HG03442 (cell line): ENCODE data around the gene DMRT1.

Experiments
- ATAC-seq: cut with Tn5 transposase; IDR thresholded peaks from one replicate; pipeline ENCODE4 v1.9.1; 2021; ENCODE audit warnings: mild to moderate bottlenecking, moderate library complexity; ENCODE audit not compliant: unreplicated experiment

Gene DMRT1

GRCh38 chr9:917730-918129 lies 76.2 kb downstream of the DMRT1 start:
- no peak for ATAC-seq

DNA sequence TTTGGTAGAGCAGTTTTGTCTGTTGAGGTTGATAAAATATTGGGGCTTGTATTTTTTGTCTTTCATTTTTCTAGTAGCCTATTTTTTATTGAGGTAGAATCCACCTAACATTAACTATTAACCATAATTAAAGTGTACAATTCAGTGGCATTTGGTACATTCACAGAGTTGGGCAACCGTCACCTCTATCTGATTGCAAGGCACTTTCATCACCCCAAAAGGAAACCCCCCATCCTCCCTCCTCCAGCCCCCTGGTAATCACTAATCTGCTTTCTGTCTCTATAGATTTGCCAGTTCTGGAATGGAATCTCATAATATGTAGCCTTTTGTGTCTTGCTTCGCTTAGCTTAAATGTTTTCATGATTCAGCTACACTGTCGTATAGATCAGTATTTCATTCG lies 79.4 kb downstream of the DMRT1 start:
- ATAC-seq, result no peak

DNA sequence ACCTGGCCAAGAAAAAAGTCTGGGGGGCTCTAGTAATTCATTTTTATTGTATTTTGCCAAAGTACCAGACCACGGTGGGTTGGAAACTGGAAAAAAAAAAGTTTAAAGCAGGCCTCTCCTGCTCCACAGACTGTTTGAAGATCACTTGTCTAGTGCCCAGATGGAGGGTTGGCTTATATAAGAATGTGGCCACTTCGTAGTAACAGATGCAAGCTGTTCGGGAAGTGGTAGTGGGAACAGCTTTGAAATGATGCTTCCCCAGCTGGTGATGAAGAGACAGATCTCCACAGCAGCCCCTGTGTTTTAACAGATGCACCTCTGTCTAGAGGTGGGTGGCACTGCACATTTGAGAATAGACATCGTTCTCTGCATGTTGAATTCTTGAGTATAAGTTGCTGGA lies 80.7 kb downstream of the DMRT1 start:
- ATAC-seq, result no peak

GRCh38 chr9:922731-923130 lies 81.2 kb downstream of the DMRT1 start:
- no peak for ATAC-seq

DNA sequence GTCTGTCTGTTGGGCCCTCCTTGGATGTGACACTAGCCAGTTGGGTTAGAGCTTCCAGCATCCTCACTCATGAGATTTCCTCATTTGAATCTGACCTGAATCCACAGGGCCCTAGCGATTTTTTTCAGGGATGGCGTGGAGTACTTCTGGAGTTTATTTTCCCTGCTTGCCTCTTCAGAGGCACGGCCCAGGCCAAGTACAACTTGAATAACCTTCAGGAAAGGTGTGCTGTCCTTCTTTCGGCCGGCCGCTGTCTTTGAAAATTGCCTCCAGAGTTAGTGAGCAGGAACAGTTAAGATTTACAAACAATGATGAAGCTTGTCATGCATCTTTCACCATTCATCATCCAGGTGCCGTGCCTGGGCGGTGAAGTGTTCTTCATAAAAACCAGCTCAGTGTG lies 85.5 kb downstream of the DMRT1 start:
- no peak for ATAC-seq

GRCh38 chr9:928363-929042 lies 87.0 kb downstream of the DMRT1 start:
- ATAC-seq, result peak; percentile 59

GRCh38 chr9:929719-930118 lies 88.2 kb downstream of the DMRT1 start:
- ATAC-seq, result no peak

GRCh38 chr9:933356-933755 lies 91.9 kb downstream of the DMRT1 start:
- ATAC-seq, result no peak

DNA sequence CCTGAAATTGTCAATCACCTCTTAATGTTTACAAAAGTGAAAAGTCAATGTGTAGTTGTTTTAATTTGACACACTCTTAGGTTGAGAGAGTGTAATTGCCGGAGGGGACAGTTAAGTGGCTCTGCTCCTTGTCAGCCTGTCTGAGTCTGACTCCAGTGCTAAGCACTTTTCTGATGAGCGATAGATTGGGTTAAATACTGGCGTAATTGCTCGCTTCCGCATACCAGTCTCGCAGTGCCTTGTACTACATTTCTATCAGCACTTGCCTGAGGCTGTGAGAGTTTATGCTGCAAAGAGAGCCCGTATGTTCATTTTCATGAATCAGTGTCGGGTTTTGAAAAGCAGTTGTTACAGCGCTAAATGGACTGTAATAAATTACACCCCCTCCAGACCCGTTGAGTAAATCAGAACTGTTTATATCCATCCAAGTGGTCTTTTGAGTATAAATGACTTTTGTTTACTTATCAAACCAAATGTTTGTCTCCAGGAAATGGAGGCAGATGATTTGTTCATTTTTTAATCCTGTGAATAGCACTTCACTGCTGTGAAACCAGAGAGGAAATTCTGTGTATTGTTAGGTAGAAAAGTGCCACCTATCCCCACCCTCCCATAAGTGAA lies 94.0 kb downstream of the DMRT1 start:
- no peak for ATAC-seq

DNA sequence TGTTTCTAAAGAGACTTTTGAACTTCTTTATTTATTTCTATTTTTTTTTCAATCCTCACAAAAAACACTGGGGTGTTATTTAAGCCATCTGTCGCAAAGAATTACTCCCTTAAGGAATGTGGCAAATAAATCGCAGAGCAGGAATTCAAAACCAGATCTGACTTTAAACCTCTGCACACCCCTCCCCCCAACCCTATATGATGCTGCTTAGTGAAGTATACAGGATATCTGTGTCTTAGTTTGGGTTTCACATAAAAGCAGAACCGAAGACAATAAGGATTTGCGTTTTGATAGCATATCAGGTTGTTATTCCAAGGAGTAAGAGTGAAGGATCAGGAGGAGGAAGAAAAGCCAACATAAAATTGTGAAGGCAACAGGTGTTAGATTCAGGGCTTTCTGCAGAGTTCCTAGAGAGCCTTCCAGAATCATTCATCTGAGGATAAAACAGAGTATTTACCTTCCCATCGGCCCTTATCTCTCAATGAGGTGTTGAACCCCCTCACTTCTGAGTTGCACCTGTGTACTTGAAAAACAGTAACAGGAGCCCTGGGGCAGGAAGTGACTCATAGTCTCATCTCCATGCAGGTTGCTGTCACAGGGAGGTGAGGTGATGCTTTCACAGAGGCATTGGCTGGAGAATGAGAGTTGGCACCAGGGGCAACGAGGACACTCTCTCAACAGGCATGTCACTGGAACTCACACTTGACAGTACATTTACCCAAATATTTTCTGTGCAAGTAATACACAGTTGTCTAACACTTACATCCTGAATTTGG lies 101.5 kb downstream of the DMRT1 start:
- ATAC-seq, result no peak

DNA sequence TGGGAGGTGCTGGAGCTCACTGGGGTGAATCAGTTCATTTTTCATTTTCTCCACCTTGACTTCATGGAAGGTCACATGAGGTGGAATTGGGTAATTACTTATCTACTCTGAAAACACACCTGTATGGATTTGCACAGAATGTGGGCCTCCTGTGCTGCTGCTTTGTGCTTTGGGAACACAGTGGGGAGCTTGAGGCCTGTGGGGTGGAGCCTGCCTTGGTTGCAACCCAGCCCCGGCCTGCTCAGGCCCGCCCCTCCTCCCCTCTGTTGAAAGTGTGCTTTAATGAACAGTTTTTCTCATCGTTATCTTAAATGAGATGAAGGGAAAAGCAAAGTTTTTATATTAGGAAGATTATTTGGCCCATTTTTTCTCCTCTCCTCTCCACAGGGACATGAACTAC lies 106.5 kb downstream of the DMRT1 start:
- no peak for ATAC-seq

DNA sequence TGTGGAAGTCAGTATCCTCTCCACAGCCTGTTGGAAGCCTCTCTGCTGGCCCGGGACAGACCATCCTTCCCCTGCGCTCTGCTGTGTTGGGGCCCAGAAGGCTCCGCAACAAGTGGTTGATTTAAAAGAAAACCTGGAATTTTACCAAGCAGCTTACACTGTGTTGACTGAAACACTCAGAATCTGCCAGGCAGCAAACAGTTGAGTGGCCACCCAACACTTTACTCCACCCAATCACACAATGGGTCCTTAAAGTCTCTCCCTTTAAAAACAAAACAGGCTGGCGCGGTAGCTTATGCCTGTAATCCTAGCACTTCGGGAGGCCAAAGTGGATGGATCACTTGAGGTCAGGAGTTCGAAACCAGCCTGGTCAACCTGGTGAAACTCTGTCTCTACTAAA lies 107.0 kb downstream of the DMRT1 start:
- ATAC-seq, result no peak

- no peak for ATAC-seq
Observed at GRCh38 chr9:950139-950538, 108.6 kb downstream of the DMRT1 start.

DNA sequence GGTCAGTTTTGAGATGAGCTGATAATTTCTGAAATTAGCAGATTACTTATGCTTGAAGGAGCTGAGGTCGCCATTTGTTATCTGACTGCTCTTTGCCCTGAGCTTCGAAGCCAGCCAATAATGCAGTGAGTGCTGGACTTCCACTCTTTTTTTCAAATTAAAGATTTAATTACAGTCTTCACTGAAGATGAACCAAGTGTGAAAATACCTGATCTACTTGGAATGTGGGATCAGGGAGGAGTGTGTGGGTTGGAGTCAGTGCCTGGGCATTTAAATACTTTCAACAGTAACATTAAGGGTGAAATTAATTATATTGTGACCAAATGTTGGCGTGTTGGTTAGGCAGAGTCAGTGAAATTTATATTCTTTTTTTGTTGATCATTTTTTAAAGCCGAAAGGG lies 111.0 kb downstream of the DMRT1 start:
- no peak for ATAC-seq

- no peak for ATAC-seq
Observed at GRCh38 chr9:959105-959504, 117.6 kb downstream of the DMRT1 start.

DNA sequence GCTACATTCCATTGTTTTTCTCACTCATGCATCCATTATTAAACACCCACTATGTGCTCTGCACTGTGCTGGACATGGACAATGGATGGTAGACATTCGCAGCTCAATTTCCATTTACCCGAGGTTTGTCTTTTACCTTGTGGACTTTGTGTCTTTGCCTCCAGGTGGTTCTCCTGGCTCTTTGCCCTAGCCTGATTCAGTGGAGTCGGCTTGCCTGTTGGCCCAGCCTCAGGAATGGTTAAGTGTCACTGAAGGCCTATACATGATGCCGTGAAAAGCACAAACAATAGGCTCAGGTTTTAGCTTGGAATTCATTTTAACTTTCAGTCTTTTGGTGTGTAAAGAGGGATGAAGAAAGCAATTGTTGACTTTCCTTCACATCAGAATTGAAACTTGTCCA lies 118.4 kb downstream of the DMRT1 start:
- no peak for ATAC-seq

GRCh38 chr9:962023-962422 lies 120.5 kb downstream of the DMRT1 start:
- no peak for ATAC-seq

- no peak for ATAC-seq
Observed at GRCh38 chr9:965497-965896, 124.0 kb downstream of the DMRT1 start.

DNA sequence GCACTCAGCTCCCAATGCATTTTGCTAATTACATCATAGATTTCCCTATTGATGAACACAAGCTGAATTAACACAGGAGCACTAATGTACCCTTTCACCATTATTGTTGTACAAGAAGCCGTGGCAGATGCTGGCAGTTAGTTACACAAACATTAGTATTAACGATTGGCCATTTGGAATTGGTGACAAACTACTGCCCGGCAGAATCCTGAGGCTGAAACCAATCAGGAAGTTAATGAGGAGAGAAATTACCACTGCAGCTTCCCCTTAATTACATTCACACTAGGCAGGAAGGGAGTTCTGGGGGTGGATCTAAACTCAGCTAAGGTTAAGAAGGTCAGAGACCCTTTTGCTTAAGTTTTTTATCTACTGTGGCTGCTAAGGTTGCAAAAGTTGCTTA lies 125.4 kb downstream of the DMRT1 start:
- no peak for ATAC-seq

GRCh38 chr9:967436-967835 lies 125.9 kb downstream of the DMRT1 start:
- ATAC-seq, result no peak

DNA sequence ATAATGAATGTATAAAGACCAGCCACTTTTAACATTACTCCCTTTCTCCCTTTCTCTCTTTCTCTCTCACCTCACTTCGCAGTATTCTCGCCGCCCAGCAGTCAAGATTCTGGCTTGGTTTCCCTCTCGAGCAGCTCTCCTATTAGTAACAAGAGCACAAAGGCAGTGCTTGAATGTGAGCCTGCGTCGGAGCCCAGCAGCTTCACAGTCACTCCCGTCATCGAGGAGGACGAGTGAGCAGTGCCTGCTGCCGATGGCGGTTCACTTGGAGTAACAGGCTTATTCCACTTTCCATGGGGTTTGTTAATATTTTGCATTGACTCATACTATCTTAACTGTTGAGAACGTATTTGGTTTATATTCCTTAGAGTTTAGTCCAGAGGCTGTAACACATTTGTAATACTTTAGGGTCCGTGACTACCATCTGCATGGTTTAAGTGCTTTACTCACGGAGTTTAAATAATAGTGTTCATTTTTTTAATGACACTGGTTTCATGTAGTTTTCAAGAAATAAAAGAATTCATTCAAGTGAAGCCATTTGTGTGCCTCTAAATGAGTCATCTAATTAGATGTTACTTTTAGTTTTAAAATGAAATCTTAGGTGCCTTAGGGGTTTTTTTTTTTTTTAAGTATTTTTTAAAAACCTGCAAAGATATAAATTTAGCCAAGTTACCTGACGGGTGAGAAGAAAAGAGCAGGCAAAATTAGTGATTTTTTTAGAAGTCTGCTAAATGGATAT lies 126.6 kb downstream of the DMRT1 start:
- no peak for ATAC-seq
